ENCODE data around the gene PARD3. TPM values are rescaled to one million over a fixed set of nuclear protein-coding genes. Genes with fewer than 3 reads are reported as not detected.

PARD3 gene
- total RNA-seq, 1 donor from 2014 or later, result 37.5 TPM

DNA sequence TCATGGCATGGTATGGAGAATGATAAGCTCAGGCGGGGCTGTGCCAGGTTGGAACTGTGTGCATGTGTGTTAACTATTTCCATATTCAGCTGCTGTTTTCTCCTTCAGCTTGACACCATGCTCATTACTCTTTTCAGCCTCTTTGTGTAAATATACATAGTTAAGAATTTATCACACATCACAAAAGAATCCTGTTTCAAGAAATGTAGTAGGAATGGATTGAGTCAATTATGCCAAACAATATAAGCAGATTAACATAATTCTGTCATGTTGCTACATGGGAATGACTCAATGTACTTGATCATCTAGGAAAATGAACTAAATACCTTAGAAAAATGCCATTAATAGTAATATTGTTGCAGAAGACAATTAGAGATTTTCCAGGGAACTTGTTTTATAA, 687.4 kb downstream of the PARD3 start:
- no peak overlapping the region for H3K27ac ChIP-seq
- DNase-seq (ENCODE audit: low spot score in 2 of 2), result no peak
- intact Hi-C loops (cut with DNase I), result no loop called here
- H3K4me3 ChIP-seq, result no peak overlapping the region
- no peaks in the 10 kb centered on the region for H3K27me3 ChIP-seq
- H3K4me1 ChIP-seq, result peaks cover 0 to 18% of the 10 kb centered on the region in 2 donors
- H3K36me3 ChIP-seq, result no peaks in the 10 kb centered on the region
- H3K9me3 ChIP-seq, result no peaks in the 10 kb centered on the region
- TF ChIP-seq, protein P1, sequence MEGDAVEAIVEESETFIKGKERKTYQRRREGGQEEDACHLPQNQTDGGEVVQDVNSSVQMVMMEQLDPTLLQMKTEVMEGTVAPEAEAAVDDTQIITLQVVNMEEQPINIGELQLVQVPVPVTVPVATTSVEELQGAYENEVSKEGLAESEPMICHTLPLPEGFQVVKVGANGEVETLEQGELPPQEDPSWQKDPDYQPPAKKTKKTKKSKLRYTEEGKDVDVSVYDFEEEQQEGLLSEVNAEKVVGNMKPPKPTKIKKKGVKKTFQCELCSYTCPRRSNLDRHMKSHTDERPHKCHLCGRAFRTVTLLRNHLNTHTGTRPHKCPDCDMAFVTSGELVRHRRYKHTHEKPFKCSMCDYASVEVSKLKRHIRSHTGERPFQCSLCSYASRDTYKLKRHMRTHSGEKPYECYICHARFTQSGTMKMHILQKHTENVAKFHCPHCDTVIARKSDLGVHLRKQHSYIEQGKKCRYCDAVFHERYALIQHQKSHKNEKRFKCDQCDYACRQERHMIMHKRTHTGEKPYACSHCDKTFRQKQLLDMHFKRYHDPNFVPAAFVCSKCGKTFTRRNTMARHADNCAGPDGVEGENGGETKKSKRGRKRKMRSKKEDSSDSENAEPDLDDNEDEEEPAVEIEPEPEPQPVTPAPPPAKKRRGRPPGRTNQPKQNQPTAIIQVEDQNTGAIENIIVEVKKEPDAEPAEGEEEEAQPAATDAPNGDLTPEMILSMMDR (IDR thresholded peaks at IDR 0.05), result no peak

DNA sequence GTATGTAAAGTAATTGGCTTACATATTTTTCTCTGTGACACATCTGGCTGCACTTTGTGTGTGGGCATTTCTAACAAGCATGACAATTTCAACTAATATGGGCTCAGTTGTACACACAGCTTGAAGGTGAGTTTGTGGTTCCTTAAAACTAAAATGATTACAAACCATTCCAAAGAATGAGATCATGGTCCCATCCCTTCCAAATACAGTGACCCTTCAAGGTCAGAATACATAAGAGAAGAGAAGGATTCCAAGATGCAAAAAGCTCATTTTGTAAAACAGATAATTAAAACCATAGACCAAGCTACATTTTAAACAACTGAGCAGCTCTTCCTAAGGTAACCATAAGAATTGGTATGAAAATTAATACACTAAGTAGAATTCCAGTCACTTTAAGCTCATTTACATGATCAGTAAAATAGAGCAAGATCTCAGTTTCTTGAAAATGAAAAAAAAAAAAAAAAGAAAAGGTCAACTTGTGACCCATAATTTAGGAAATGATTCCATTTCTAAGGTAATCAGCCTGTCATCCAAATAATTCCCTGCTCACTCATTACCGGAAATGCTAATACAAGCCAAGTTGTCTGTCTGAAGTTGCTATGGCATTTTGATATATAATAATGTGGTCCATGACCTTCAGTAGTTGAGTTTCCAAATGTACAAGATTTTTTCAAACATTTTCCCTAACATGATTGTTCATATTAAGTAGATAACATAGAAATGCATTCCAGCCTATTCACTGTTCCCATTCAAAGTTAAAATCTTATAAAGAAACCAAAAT, 688.5 kb downstream of the PARD3 start:
- H3K4me1 ChIP-seq, result peaks cover 0 to 14% of the 10 kb centered on the region in 2 donors
- no peaks in the 10 kb centered on the region for H3K36me3 ChIP-seq
- no peak overlapping the region for H3K27ac ChIP-seq
- H3K4me3 ChIP-seq, result no peak overlapping the region
- no peaks in the 10 kb centered on the region for H3K27me3 ChIP-seq
- DNase-seq (ENCODE audit: low spot score in 2 of 2), result no peak
- no peaks in the 10 kb centered on the region for H3K9me3 ChIP-seq
- intact Hi-C loops (cut with DNase I), result no loop called here
- TF ChIP-seq, protein P1 (IDR thresholded peaks at IDR 0.05), result no peak

DNA sequence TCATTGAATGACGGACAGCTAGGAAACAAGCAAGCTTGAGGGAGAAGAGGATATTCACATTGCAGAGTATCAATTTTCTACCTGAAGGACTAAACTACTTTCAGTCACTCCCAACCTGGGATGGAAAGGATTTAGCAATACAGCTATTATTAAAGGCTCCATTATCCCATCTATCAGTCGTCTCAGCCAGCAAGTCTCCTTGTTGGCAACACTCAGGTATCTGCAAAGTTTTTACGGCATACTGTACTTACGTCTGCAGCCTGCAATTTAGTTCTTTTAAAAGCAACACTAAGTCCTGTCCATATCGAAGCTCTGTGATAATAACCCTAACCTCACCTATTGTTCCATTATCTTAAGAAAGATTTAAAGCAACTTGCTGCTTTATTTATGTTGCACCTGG, 689.4 kb downstream of the PARD3 start:
- peaks cover 0 to 11% of the 10 kb centered on the region in 2 donors for H3K4me1 ChIP-seq
- intact Hi-C loops (cut with DNase I), result no loop called here
- H3K27ac ChIP-seq, result no peak overlapping the region
- DNase-seq (ENCODE audit: low spot score in 2 of 2), result no peak
- H3K4me3 ChIP-seq, result no peak overlapping the region
- TF ChIP-seq, protein P1 (IDR thresholded peaks at IDR 0.05), result no peak
- H3K36me3 ChIP-seq, result no peaks in the 10 kb centered on the region
- H3K27me3 ChIP-seq, result no peaks in the 10 kb centered on the region
- H3K9me3 ChIP-seq, result no peaks in the 10 kb centered on the region

DNA sequence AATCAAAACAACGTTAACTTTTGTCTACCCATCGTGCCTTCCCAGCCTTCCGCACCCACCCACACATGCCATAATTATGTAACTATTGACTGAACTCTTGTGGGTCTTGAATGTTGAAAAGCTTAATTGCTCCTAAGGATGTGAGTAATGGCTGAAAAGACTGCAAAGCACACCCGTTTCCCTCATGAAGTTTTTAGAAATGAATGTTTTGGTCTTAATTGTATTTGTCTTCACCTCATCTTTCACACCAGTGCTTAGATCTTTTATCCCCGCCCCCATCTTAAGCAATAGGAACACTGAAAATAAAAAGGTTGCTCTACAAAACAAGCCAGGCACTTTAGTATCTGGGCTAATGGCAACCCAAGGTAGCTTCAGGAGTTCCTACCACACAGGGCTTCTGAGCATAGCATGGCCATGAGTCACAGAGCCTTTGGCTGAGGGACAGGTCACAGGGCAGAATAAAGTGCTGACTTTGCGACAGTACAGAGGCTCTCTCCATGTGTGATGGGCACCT, 690.5 kb downstream of the PARD3 start:
- H3K4me1 ChIP-seq, result peaks cover 0 to 11% of the 10 kb centered on the region in 2 donors
- H3K36me3 ChIP-seq, result no peaks in the 10 kb centered on the region
- DNase-seq (ENCODE audit: low spot score in 2 of 2), result no peak
- intact Hi-C loops (cut with DNase I), result no loop called here
- TF ChIP-seq, protein P1 (IDR thresholded peaks at IDR 0.05), result no peak
- no peak overlapping the region for H3K4me3 ChIP-seq
- no peaks in the 10 kb centered on the region for H3K9me3 ChIP-seq
- no peak overlapping the region for H3K27ac ChIP-seq
- H3K27me3 ChIP-seq, result no peaks in the 10 kb centered on the region

DNA sequence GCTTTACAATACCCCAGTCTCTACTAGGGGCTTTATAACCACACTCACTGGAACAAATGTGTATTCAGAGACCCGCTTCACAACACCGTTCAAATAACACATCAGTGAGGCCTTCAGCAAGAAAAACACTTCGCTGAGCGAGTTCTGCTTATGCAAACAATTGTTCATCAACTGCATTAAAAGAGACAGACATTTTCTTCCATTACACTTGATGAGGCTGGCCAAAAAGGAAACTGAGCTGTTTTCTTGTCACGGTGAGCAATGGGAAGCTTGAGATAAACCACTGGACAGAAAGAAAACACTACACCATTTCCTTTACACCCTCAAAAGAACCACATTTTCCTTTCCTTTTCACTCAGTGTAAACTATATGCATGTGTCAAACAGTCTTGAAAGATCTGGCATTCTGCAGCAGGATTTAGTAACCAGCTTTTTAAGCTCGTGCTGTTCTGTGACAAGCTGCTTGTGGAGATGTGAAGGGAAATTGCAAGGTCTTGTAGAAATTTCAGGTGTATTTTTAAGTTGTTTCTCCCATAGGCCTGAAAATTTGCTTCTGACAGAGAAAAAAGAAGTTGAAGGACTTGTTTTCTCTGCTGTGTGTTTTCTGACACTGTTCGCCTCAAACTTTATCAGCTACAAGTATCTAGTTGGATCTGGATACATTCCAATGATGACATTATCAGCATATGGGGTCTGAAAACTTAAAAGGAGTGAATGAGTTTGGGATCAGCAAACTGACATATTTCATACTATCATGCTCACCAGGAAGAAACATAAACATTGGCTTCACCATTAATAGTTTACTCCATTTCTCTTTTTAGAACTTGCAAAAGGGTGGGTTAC, 693.1 kb downstream of the PARD3 start:
- H3K27ac ChIP-seq, result no peak overlapping the region

More for the DNA sequence above, 693.1 kb downstream of the PARD3 start:
- DNase-seq (ENCODE audit: low spot score in 2 of 2), result no peak
- no peaks in the 10 kb centered on the region for H3K9me3 ChIP-seq
- H3K27me3 ChIP-seq, result no peaks in the 10 kb centered on the region
- TF ChIP-seq, protein P1 (IDR thresholded peaks at IDR 0.05), result no peak
- intact Hi-C loops (cut with DNase I), result no loop called here
- no peaks in the 10 kb centered on the region for H3K36me3 ChIP-seq
- peaks cover 0 to 15% of the 10 kb centered on the region in 2 donors for H3K4me1 ChIP-seq
- H3K4me3 ChIP-seq, result no peak overlapping the region
